ENCODE data around the gene TBC1D22A. TPM values are rescaled to one million over a fixed set of nuclear protein-coding genes. Genes with fewer than 3 reads are reported as not detected.

The TBC1D22A gene
- total and polyA plus RNA-seq, 8 donors = 13.3 to 53.1 (median 21.5) TPM

DNA sequence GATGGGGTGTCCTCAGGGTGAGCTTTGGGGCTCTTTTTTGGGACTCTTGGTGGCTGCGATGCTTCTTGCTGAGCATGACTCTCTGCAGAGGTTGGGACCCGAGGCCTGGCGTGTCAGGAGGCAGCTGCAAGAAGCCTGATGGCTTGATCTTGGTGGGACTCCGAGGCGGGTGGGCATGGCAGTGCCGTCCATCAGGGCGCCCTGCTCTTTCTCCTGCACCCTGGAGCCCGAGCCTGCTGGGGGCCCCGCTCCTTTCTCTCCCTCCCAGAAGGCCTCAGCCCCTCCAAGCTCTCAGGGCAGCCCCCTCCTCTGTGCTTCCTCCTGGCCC is 432.7 kb downstream of the TBC1D22A start:
- DNase-seq = peak in 1 of 2 donors; percentile 16
- no peaks in the 10 kb centered on the region for H3K9me3 ChIP-seq
- TF ChIP-seq POLR2A (IDR thresholded peaks at IDR 0.05) (no peak), EP300 (IDR thresholded peaks at IDR 0.05) (no peak), POLR2AphosphoS5 (IDR thresholded peaks at IDR 0.05) (no peak)
- TF ChIP-seq, protein P1, sequence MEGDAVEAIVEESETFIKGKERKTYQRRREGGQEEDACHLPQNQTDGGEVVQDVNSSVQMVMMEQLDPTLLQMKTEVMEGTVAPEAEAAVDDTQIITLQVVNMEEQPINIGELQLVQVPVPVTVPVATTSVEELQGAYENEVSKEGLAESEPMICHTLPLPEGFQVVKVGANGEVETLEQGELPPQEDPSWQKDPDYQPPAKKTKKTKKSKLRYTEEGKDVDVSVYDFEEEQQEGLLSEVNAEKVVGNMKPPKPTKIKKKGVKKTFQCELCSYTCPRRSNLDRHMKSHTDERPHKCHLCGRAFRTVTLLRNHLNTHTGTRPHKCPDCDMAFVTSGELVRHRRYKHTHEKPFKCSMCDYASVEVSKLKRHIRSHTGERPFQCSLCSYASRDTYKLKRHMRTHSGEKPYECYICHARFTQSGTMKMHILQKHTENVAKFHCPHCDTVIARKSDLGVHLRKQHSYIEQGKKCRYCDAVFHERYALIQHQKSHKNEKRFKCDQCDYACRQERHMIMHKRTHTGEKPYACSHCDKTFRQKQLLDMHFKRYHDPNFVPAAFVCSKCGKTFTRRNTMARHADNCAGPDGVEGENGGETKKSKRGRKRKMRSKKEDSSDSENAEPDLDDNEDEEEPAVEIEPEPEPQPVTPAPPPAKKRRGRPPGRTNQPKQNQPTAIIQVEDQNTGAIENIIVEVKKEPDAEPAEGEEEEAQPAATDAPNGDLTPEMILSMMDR (IDR thresholded peaks at IDR 0.05) = no peak
- peaks cover 0 to 9% (median 0%) of the 10 kb centered on the region in 4 donors for H3K4me1 ChIP-seq
- H3K27me3 ChIP-seq = peaks cover 0 to 26% (median 0%) of the 10 kb centered on the region in 3 donors
- no peak overlapping the region for H3K4me3 ChIP-seq
- no peaks in the 10 kb centered on the region for H3K36me3 ChIP-seq
- no peak overlapping the region for H3K27ac ChIP-seq
- 81 to 95% (median 90%) methylated on average over 7 to 9 of the region's 9 CpGs for WGBS, 5 donors
- intact Hi-C loops (cut with DNase I; ENCODE audit: low total_unique reads) = no loop called here

DNA sequence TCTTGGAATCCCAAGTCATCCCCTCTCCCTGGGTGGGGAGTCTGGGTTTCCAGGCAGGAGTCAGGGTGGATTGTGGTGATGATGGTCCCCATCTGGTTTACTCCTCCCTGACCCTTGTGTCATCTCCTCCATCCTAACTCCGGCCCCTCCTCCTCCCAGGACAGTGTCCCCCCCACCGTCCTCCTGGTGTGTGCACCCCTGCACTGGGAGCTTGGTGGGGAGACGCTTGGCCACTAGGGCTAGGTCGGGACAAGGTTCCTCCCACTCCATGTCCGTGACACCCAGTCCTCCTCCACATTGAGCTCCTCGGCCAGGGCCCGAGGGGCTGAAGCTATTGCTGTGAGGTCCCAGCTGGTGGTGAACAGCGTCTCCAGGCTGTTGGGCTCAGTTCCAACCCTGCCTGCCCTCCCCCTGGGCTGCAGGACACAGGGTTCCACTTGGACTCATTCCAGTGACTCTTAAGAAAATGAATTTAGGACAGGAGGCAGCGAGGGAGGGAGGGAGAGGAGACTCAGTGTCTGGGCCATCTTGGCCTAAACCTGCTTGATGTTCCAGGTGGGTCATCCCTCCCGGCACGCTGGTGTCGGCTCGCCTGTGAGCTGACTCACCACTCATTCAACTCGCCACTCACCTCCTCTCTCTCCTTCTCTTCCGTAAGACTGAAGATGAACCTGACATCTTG is 433.2 kb downstream of the TBC1D22A start:
- peaks cover 0 to 9% (median 0%) of the 10 kb centered on the region in 4 donors for H3K4me1 ChIP-seq
- no peak overlapping the region for H3K27ac ChIP-seq
- H3K27me3 ChIP-seq = peaks cover 0 to 31% (median 0%) of the 10 kb centered on the region in 3 donors
- no peaks in the 10 kb centered on the region for H3K9me3 ChIP-seq
- TF ChIP-seq POLR2AphosphoS5 (IDR thresholded peaks at IDR 0.05) (no peak), POLR2A (IDR thresholded peaks at IDR 0.05) (no peak), EP300 (IDR thresholded peaks at IDR 0.05) (no peak)
- TF ChIP-seq, protein P1 (IDR thresholded peaks at IDR 0.05) = no peak
- no peaks in the 10 kb centered on the region for H3K36me3 ChIP-seq
- H3K4me3 ChIP-seq = no peak overlapping the region
- peak in 1 of 2 donors; percentile 15 for DNase-seq
- 60 to 75% (median 71%) methylated on average over 14 to 15 of the region's 15 CpGs for WGBS, 5 donors
- intact Hi-C loops (cut with DNase I; ENCODE audit: low total_unique reads) = no loop called here

DNA sequence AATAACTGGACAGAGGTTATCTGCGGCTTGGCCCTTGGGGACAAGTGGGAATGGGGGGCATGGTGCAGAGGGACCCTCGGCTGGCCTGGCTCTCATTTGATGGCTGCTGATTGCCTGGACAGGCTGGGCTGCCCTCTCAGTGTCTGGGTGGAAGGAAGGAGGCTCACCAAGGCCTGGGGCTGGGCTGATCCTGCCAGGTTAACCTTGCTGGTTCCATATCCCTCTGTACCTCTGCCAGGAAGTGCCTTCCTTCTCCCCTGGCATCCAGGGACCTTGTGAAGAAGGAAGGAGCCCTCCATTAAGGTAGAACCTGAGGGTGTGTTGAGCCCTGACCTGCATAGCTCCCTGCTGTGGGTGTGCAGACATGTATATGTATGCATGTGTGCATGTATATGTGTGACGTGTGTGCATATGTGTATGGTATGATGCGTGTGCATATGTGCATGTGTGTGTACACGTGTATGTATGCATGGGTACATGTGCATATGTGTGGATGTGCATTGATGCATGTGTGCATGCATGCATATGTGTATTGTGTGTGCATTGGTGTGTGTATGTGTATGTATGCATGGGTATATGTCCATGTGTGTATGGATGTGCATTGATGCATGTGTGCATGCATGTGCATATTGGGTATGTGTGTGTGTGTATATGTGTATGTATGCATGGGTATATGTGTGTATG is 433.9 kb downstream of the TBC1D22A start:
- peaks cover 0 to 9% (median 0%) of the 10 kb centered on the region in 4 donors for H3K4me1 ChIP-seq
- intact Hi-C loops (cut with DNase I; ENCODE audit: low total_unique reads) = no loop called here
- DNase-seq = peak in 1 of 2 donors; percentile 18
- no peak overlapping the region for H3K4me3 ChIP-seq
- TF ChIP-seq POLR2AphosphoS5 (IDR thresholded peaks at IDR 0.05) = no peak
- no peak for TF ChIP-seq POLR2A (IDR thresholded peaks at IDR 0.05)
- TF ChIP-seq, protein P1 (IDR thresholded peaks at IDR 0.05) = no peak
- no peak for TF ChIP-seq EP300 (IDR thresholded peaks at IDR 0.05)
- no peaks in the 10 kb centered on the region for H3K9me3 ChIP-seq
- 75 to 91% (median 83%) methylated on average over 5 of the region's 5 CpGs for WGBS, 5 donors
- no peaks in the 10 kb centered on the region for H3K36me3 ChIP-seq
- H3K27ac ChIP-seq = no peak overlapping the region
- H3K27me3 ChIP-seq = peaks cover 0 to 36% (median 0%) of the 10 kb centered on the region in 3 donors

DNA sequence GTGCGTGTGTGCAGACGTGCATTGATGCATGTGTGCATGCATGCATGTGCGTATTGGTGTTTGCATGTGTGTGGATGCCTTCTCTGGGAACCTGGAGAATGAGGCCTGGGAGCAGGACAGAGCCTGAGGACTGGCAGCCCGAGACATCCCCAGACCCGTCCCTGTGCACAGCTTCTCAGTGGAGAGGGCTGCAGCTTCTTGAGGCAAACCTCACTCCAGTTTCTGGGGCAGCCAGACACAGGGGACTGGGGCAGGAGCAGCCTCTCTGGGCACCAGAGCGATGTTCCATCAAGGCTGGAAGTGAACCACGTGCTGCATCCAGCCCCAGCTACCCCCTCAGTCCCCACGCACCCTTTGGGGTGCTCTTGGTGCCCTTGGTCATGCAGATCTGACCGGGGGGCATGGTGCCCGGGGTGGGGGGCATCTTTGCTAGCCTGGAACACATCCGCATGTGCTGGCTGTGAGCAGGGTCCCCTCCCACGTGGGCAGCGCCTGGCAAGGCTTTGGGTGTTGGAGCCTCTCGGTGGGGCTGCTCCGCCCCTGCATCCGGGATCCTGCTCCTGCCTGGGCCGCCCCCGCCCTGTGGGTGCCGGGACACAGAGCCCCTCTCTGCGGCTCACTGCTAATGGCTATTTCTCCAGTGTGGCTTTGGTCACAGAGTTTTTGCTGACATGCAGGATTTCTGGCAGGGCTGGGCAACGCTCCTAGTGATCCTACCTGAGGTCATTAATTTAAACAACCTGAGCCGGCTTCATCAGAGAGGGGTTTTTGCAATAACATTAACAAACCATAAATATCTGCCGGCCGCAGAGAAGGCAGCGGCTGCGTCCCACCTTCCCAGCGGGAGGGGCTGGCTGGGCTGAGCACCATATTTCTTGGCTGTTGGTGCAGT is 434.7 kb downstream of the TBC1D22A start:
- intact Hi-C loops (cut with DNase I; ENCODE audit: low total_unique reads) = no loop called here
- Histone ChIP-seq H3K4me3 (no peak overlapping the region), H3K27ac (no peak overlapping the region), H3K4me1 (peaks cover 0 to 9% (median 0%) of the 10 kb centered on the region in 4 donors), H3K27me3 (peaks cover 0 to 44% (median 0%) of the 10 kb centered on the region in 3 donors), H3K9me3 (no peaks in the 10 kb centered on the region), H3K36me3 (no peaks in the 10 kb centered on the region)
- peak in 1 of 2 donors; percentile 22 for DNase-seq
- WGBS, 5 donors = 51 to 69% (median 66%) methylated on average over 18 to 27 of the region's 27 CpGs
- TF ChIP-seq POLR2AphosphoS5 (IDR thresholded peaks at IDR 0.05) (no peak), EP300 (IDR thresholded peaks at IDR 0.05) (no peak), POLR2A (IDR thresholded peaks at IDR 0.05) (no peak)
- TF ChIP-seq, protein P1 (IDR thresholded peaks at IDR 0.05) = no peak
